ENCODE measurements around the gene DNAAF5.

Gene DNAAF5

GRCh38 chr7:707296-708000, 19.1 kb upstream of the DNAAF5 start:
- no peak for DNase-seq

DNA sequence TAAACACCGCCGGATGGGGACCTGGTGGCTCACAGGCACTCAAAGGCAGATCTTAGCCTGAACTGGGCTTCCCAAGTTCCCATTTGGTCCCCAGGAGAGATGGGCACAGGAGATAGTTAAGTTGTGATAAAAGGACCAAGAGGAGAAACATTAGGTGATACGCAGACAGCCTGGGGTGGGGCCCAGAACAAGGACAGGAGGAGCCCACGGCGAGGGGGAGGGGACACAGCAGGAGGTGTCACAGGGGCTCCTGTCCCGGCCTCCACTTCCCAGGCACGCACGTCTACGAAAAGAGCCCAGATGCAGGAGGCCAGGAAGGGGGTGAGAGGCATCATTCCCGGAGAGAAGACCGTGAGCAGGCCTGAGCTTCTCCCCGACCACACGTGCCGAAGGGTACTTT, 16.3 kb upstream of the DNAAF5 start:
- no peak for DNase-seq

GRCh38 chr7:711093-711921, 15.2 kb upstream of the DNAAF5 start:
- peak; percentile 43 for DNase-seq

DNA sequence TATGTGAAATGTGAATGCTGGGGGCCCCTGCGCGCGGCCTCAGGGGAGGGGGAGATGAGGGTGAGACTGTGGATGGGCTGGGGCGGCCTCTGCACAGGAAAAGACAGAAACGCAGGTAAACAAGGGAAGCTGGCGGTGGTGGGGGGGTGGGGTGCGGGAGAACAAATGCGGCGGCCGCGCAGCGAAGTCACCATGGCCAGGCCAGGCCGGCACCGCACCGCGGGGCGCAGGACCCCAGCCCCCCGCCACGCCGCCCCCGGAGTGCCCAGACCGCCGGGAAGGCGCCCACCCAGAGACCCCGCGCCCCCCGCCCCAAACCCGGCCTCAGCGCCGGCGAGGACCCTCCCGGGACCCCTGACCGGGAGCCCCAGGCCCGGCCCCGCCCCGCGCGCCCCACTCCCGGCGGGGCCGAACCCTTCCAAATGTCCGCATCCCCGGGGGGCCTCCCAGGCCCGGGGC, 14.5 kb upstream of the DNAAF5 start:
- no peak for DNase-seq

DNA sequence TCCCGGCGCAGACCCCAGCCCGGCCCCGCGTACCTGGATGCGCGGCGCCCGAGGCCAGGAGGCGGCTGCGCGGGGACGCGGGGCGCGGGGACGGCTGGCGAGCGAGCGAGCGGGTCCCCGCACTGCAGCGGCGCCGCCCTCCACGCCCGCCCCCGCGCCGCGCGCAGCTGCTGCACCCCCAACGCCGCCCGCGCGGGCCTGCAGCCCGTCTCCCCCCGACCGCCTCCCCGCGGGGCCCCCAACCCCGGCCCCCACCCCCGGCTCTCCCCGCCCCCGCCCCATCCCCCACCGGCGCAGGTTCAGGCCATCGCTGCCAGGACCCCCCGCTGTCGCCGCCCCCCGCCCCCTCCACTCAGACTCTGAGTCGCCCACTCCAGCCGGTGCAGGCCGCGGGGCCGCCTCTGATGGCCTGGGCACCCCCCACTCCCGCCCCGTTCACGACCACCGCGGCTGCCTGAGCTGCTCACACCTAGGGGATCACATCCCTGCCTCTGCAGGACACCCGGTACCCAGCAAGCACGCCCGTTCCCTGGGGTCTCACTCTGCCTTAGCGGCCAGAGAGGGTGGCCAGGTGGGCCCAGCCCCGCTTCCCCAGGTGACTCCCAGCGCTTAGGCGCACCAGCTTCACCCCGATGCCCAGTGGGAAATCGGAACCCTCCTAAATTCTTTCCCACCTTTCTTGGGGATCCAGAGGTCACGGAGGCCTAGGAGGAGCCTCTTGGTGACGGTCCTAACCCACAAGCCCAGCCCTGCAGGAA, 13.9 kb upstream of the DNAAF5 start:
- peak; percentile 50 for DNase-seq

DNA sequence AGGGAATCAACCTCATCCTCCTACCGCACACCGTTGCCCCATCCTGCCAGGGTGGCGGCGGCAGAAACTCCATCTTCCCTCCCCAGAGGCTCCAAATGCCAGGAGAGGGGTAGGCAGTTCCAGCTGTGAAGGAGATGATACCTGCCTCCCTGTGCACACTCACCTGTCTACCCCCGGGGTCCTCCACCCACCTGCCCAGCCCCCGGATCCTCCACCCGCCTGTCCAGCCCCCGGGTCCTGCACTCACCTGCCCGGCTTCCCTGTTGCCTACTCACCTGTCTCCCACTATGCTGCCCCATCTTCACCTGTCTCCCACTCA, 13.4 kb upstream of the DNAAF5 start:
- DNase-seq: no peak

DNA sequence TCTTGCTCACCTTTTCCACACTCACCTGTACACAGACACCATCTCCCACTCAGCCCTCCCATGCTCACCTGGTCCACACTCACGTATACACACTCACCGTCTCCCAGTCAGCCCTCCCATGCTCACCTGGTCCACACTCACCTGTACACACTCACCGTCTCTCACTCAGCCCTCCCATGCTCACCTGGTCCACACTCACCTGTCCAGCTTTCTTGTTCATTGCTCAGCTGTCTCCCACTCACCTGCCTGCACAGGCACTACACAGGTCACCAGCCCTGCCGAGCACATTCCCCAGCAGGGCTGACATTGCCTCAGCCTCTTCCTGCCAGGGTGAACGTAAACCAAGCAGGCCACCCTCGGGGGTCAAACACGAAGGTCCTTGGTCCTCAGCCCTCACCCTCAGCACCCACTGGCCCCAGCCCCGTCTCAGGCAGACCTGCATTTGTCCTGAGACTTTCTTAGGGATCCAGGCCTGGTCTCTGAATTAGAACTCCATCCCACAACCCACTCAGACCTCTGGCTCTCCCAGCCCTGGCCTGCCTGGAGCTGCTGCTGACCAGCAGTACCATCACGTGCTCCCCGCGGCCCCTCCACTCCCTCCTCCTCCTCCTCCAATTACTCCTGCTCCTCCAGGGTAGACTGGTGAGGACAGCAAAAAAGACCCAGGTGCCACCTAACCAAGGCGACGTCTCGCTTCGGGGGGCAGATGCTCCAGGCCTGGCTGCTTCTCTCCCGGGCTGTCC, 12.8 kb upstream of the DNAAF5 start:
- DNase-seq: no peak

DNA sequence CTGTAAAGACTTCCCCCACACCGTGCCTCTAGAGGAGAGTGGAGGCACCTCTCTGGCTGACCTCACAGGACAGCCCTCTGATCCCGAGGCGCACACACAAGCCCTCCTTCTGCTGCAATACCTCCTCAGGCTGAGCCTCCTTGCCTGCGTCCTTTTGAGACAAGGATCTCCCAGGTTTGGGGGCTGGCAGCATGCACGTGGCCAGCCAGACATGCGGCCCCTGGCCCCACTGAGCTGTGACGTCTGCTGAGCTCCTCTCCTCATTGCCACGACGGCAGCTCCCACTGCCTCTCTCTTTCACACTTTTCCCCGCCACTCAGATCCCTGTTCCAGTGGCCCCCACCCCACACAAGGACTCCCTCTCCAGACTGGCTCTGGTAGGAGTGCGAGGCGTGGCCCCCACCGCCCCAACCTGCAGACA, 12.2 kb upstream of the DNAAF5 start:
- no peak for DNase-seq

DNA sequence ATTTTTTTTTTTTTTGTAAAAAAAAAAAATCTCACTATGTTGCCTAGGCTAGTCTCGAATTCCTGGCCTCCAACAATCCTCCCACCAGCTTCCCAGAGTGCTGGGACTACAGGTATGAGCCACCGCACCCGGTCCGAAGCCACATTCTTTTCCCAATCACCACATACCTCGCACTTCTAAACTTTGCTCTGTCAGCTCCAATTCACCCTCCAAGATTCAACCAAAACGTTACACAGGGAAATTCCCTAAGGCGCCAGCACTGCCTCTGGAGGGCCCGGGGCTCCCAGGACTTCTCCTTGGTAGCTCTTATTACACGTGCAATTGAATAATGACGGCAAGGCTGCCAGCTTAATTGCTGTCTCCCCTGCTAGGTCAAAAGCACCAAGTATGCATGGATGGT, 10.3 kb upstream of the DNAAF5 start:
- DNase-seq: no peak

- DNase-seq: no peak
Measured at GRCh38 chr7:716636-717035, 9.9 kb upstream of the DNAAF5 start.

GRCh38 chr7:721619-722248, 4.8 kb upstream of the DNAAF5 start:
- DNase-seq: no peak

DNA sequence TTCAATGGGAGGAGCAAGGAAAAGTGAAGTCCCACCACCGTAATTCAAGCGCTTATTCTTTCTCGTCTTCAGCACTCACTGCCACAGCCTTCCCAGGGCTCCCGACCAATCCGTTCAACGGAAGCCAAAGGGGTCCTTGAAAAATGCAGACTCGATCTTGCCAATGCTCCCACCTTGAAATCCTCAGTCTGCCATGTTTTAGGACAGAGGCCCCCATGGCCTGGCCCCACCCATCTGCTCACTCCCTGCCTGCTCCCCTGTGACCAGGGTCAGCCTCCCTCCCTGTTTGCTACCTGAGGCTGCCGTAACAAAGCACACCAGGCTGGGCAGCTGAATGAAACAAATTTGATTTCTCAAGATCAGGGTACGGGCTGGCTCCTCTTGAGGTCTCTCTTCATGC, 3.0 kb upstream of the DNAAF5 start:
- no peak for DNase-seq

DNA sequence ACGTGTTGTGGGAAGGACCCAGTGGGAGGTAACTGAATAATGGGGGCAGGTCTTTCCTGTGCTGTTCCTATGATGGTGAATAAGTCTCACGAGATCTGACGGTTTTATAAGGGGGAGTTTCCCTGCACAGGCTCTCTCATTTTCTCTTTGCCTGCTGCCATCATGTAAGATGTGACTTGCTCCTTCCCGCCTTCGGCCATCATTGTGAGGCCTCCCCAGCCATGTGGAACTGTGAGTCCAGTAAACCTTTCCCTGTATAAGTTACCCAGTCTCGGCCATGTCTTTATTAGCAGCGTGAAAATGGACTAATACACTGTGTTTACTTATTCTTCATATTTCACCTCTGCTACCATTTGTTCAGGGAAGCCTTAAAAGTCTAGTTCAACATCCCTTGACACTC, 2.2 kb upstream of the DNAAF5 start:
- no peak for DNase-seq

- DNase-seq: no peak
Measured at GRCh38 chr7:725223-726005, 1.1 kb upstream of the DNAAF5 start.

DNA sequence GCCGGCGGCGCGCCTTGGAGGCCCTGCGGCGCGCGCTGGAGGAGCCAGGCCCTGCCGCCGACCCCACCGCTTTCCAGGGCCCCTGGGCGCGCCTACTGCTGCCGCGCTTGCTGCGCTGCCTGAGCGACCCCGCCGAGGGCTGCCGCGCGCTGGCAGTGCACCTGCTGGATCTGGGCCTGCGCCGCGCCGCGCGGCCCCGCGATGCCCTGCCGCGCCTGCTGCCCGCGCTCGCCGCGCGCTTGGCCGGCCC, 280 bp downstream of the DNAAF5 start:
- no peak for DNase-seq

GRCh38 chr7:727104-727805, 756 bp downstream of the DNAAF5 start, which contains the start of gene PRKAR1B:
TSS of gene PRKAR1B (minus strand) at chr7:727281. CDS start at chr7:711505, 15,776 bp downstream.
- DNase-seq: no peak

GRCh38 chr7:727806-728460, 1.4 kb downstream of the DNAAF5 start:
- no peak for DNase-seq

GRCh38 chr7:728602-729001, 2.1 kb downstream of the DNAAF5 start:
- DNase-seq: no peak

- no peak for DNase-seq
Measured at GRCh38 chr7:729140-730000, 2.9 kb downstream of the DNAAF5 start.

Data from retina (tissue), 1 donor.